Spinal cord (tissue), 10 donors: ENCODE results near the gene FBLN2. TPM values are rescaled to one million over a fixed set of nuclear protein-coding genes. Genes with fewer than 3 reads are reported as not detected.

Experiments used
- DNase-seq, 6 donors: peaks; one replicate each; pipeline versions ENCODE4 v3.0.0 to v3.0.0-alpha.2; 2013 to 2015; ENCODE audit warnings: low spot score in 6 of 6, low read depth in 4 of 6
- H3K27ac ChIP-seq: one replicate; pipeline ENCODE4 v1.5.1; 2013; ENCODE audit warnings: low read depth, low read length, control low read depth
- H3K27me3 ChIP-seq: one replicate; pipeline ENCODE4 v1.6.1; 2013; ENCODE audit warnings: low read length; ENCODE audit not compliant: control insufficient read depth, insufficient read depth
- H3K36me3 ChIP-seq: one replicate; pipeline ENCODE4 v1.6.1; 2013; ENCODE audit warnings: low read length; ENCODE audit not compliant: control insufficient read depth, insufficient read depth
- H3K4me1 ChIP-seq: one replicate; pipeline ENCODE4 v1.6.1; 2013; ENCODE audit warnings: low read length; ENCODE audit not compliant: control insufficient read depth, insufficient read depth
- H3K4me3 ChIP-seq: one replicate; pipeline ENCODE4 v1.5.1; 2013; ENCODE audit warnings: low read depth, low read length, control low read depth
- H3K9me3 ChIP-seq: one replicate; pipeline ENCODE4 v1.6.1; 2013; ENCODE audit warnings: low read length; ENCODE audit not compliant: control insufficient read depth, insufficient read depth
- WGBS: methylation state at CpG from one replicate; pipeline ENCODE4 v1.1.5; 2013; ENCODE audit warnings: missing lambda C conversion rate; ENCODE audit not compliant: insufficient coverage; 5-methylcytosine and 5-hydroxymethylcytosine counted together
- polyA plus RNA-seq, 2 donors: library from polyadenylated mRNA; unstranded; fragments of 120-200 nt; gene quantifications; one replicate each; pipeline ENCODE4 v1.2.1, GENCODE V29; 2013; ENCODE audit not compliant: insufficient read length in 2 of 2
- total RNA-seq, 2 donors: library from RNA; depleted of rRNA in 1 of 2; stranded (reverse); fragments of 120-200 nt in 1 of 2; fragments of >200 nt in 1 of 2; gene quantifications; one replicate each; pipeline versions ENCODE4 v1.2.3 to v1.2.4, GENCODE V29; 2013 to 2014
- donor health status: healthy.

FBLN2 gene
- total and polyA plus RNA-seq, 4 donors: 19.5 to 81.9 (median 31.5) TPM

- 92% methylated on average over 3 of the region's 3 CpGs for WGBS
- DNase-seq: peak in 1 of 6 donors; percentile 18
- Histone ChIP-seq H3K36me3 (no peaks in the 10 kb centered on the region), H3K4me1 (peaks cover 26% of the 10 kb centered on the region), H3K9me3 (no peaks in the 10 kb centered on the region), H3K4me3 (no peak overlapping the region), H3K27ac (no peak overlapping the region), H3K27me3 (no peaks in the 10 kb centered on the region)
Measured at GRCh38 chr3:13596426-13597205, 47.7 kb downstream of the FBLN2 start.

GRCh38 chr3:13597661-13598060, 48.7 kb downstream of the FBLN2 start:
- 70% methylated on average over 8 of the region's 8 CpGs for WGBS
- H3K4me1 ChIP-seq: peaks cover 26% of the 10 kb centered on the region
- no peak overlapping the region for H3K4me3 ChIP-seq
- H3K27ac ChIP-seq: no peak overlapping the region
- no peak for DNase-seq
- H3K36me3 ChIP-seq: no peaks in the 10 kb centered on the region
- H3K27me3 ChIP-seq: no peaks in the 10 kb centered on the region
- no peaks in the 10 kb centered on the region for H3K9me3 ChIP-seq

GRCh38 chr3:13598201-13598600, 49.3 kb downstream of the FBLN2 start:
- WGBS: 97% methylated on average over 3 of the region's 5 CpGs
- Histone ChIP-seq H3K4me3 (no peak overlapping the region), H3K4me1 (peaks cover 26% of the 10 kb centered on the region), H3K36me3 (no peaks in the 10 kb centered on the region), H3K27me3 (no peaks in the 10 kb centered on the region), H3K27ac (no peak overlapping the region), H3K9me3 (no peaks in the 10 kb centered on the region)
- no peak for DNase-seq

- H3K27me3 ChIP-seq: no peaks in the 10 kb centered on the region
- WGBS: 69% methylated on average over 10 of the region's 10 CpGs
- DNase-seq: peak in 2 of 6 donors; percentile 16 to 51
Measured at GRCh38 chr3:13598926-13599886, 50.3 kb downstream of the FBLN2 start.

GRCh38 chr3:13599887-13600450, 51.0 kb downstream of the FBLN2 start:
- WGBS: 78% methylated on average over 9 of the region's 11 CpGs
- no peaks in the 10 kb centered on the region for H3K9me3 ChIP-seq
- H3K4me3 ChIP-seq: no peak overlapping the region
- no peak for DNase-seq
- no peak overlapping the region for H3K27ac ChIP-seq
- H3K36me3 ChIP-seq: no peaks in the 10 kb centered on the region
- H3K4me1 ChIP-seq: peaks cover 16% of the 10 kb centered on the region
- H3K27me3 ChIP-seq: no peaks in the 10 kb centered on the region

More at GRCh38 chr3:13598926-13599886, 50.3 kb downstream of the FBLN2 start:
- peaks cover 24% of the 10 kb centered on the region for H3K4me1 ChIP-seq
- no peak overlapping the region for H3K4me3 ChIP-seq
- no peak overlapping the region for H3K27ac ChIP-seq
- H3K36me3 ChIP-seq: no peaks in the 10 kb centered on the region
- H3K9me3 ChIP-seq: no peaks in the 10 kb centered on the region

GRCh38 chr3:13600950-13601691, 52.2 kb downstream of the FBLN2 start:
- 52% methylated on average over 6 of the region's 9 CpGs for WGBS
- no peaks in the 10 kb centered on the region for H3K9me3 ChIP-seq
- no peaks in the 10 kb centered on the region for H3K36me3 ChIP-seq
- no peak overlapping the region for H3K4me3 ChIP-seq
- H3K27ac ChIP-seq: no peak overlapping the region
- DNase-seq: peak in 4 of 6 donors; percentile 22 to 81 (median 35)
- no peaks in the 10 kb centered on the region for H3K27me3 ChIP-seq
- H3K4me1 ChIP-seq: peaks cover 13% of the 10 kb centered on the region

GRCh38 chr3:13601692-13602080, 52.8 kb downstream of the FBLN2 start:
- Histone ChIP-seq H3K27me3 (no peaks in the 10 kb centered on the region), H3K9me3 (no peaks in the 10 kb centered on the region), H3K27ac (no peak overlapping the region), H3K4me3 (no peak overlapping the region), H3K4me1 (peaks cover 13% of the 10 kb centered on the region), H3K36me3 (no peaks in the 10 kb centered on the region)
- DNase-seq: no peak

- WGBS: 97% methylated on average over 4 of the region's 6 CpGs
- H3K36me3 ChIP-seq: no peaks in the 10 kb centered on the region
- H3K27me3 ChIP-seq: no peaks in the 10 kb centered on the region
- H3K4me3 ChIP-seq: no peak overlapping the region
- H3K4me1 ChIP-seq: no peaks in the 10 kb centered on the region
- no peak overlapping the region for H3K27ac ChIP-seq
- no peak for DNase-seq
- no peaks in the 10 kb centered on the region for H3K9me3 ChIP-seq
Measured at GRCh38 chr3:13605555-13605954, 56.6 kb downstream of the FBLN2 start.
